ENCODE measurements around the gene ALS2CL. TPM values are rescaled to one million over a fixed set of nuclear protein-coding genes. Genes with fewer than 3 reads are reported as not detected.

ALS2CL gene
- total RNA-seq, 4 donors from 2014 or later: 129 to 260 (median 172) TPM

- DNase-seq (ENCODE audit: low spot score in 2 of 2): no peak
- WGBS: 100% methylated on average over 1 of the region's 9 CpGs
- TF ChIP-seq CTCF (IDR thresholded peaks at IDR 0.05): no peak
- TF ChIP-seq EP300 (IDR thresholded peaks at IDR 0.05): no peak
- H3K4me1 ChIP-seq: peaks cover 18% of the 10 kb centered on the region
- H3K36me3 ChIP-seq: peaks cover 71% of the 10 kb centered on the region
- H3K27ac ChIP-seq: no peak overlapping the region
- no peaks in the 10 kb centered on the region for H3K9me3 ChIP-seq
- H3K4me3 ChIP-seq: no peak overlapping the region
- no peaks in the 10 kb centered on the region for H3K27me3 ChIP-seq
These were observed 8.0 kb downstream of the ALS2CL start for GRCh38 chr3:46685446-46685845.

- peaks cover 74% of the 10 kb centered on the region for H3K36me3 ChIP-seq
- H3K4me1 ChIP-seq: peaks cover 13% of the 10 kb centered on the region
- H3K9me3 ChIP-seq: no peaks in the 10 kb centered on the region
- no peak overlapping the region for H3K27ac ChIP-seq
- no peaks in the 10 kb centered on the region for H3K27me3 ChIP-seq
- H3K4me3 ChIP-seq: no peak overlapping the region
- TF ChIP-seq POLR2AphosphoS5 (IDR thresholded peaks at IDR 0.05) (no peak), POLR2A (IDR thresholded peaks at IDR 0.05) (no peak), CTCF (IDR thresholded peaks at IDR 0.05) (no peak), EP300 (IDR thresholded peaks at IDR 0.05) (no peak)
- DNase-seq (ENCODE audit: low spot score in 2 of 2): no peak
- 90% methylated on average over 2 of the region's 2 CpGs for WGBS
These were observed 8.6 kb downstream of the ALS2CL start for GRCh38 chr3:46684891-46685290.

- Histone ChIP-seq H3K4me1 (peaks cover 2% of the 10 kb centered on the region), H3K27me3 (no peaks in the 10 kb centered on the region), H3K27ac (no peak overlapping the region), H3K36me3 (peaks cover 65% of the 10 kb centered on the region), H3K9me3 (no peaks in the 10 kb centered on the region), H3K4me3 (no peak overlapping the region)
- TF ChIP-seq POLR2AphosphoS5 (IDR thresholded peaks at IDR 0.05): no peak
- TF ChIP-seq EP300 (IDR thresholded peaks at IDR 0.05): no peak
- TF ChIP-seq CTCF (IDR thresholded peaks at IDR 0.05): no peak
- TF ChIP-seq POLR2A (IDR thresholded peaks at IDR 0.05): no peak
- 84% methylated on average over 10 of the region's 11 CpGs for WGBS
- DNase-seq (ENCODE audit: low spot score in 2 of 2): no peak
These were observed 10.5 kb downstream of the ALS2CL start for GRCh38 chr3:46682974-46683373.

GRCh38 chr3:46681856-46682540, 11.5 kb downstream of the ALS2CL start:
- no peak overlapping the region for H3K27ac ChIP-seq
- H3K36me3 ChIP-seq: peaks cover 55% of the 10 kb centered on the region
- no peak overlapping the region for H3K4me3 ChIP-seq
- H3K27me3 ChIP-seq: no peaks in the 10 kb centered on the region
- WGBS: 78% methylated on average over 13 of the region's 13 CpGs
- H3K4me1 ChIP-seq: no peaks in the 10 kb centered on the region
- TF ChIP-seq POLR2A (IDR thresholded peaks at IDR 0.05) (no peak), CTCF (IDR thresholded peaks at IDR 0.05) (no peak)
- no peaks in the 10 kb centered on the region for H3K9me3 ChIP-seq
- DNase-seq (ENCODE audit: low spot score in 2 of 2): no peak

GRCh38 chr3:46681387-46681786, 12.1 kb downstream of the ALS2CL start:
- TF ChIP-seq POLR2A (IDR thresholded peaks at IDR 0.05): no peak
- TF ChIP-seq EP300 (IDR thresholded peaks at IDR 0.05): no peak
- no peak for TF ChIP-seq POLR2AphosphoS5 (IDR thresholded peaks at IDR 0.05)
- no peak for TF ChIP-seq CTCF (IDR thresholded peaks at IDR 0.05)
- no peak for DNase-seq (ENCODE audit: low spot score in 2 of 2)
- Histone ChIP-seq H3K36me3 (peaks cover 54% of the 10 kb centered on the region), H3K9me3 (no peaks in the 10 kb centered on the region), H3K4me3 (no peak overlapping the region), H3K4me1 (no peaks in the 10 kb centered on the region), H3K27ac (no peak overlapping the region), H3K27me3 (no peaks in the 10 kb centered on the region)
- WGBS: 83% methylated on average over 8 of the region's 10 CpGs
